Tibial nerve (tissue), 4 donors: ENCODE results near the gene CARD6.

ENCODE experiments used
- EP300 ChIP-seq, 2 donors: sonication (generic); formaldehyde crosslinking; IDR thresholded peaks; one replicate each; pipeline ENCODE4 v1.6.1; 2017; ENCODE audit warnings: antibody characterized with exemption in 2 of 2, mild to moderate bottlenecking in 1 of 2
- POLR2A ChIP-seq, 2 donors: fragments of 450-650 bp; IDR thresholded peaks; one replicate each; pipeline ENCODE4 v1.6.1; 2017; ENCODE audit warnings: antibody characterized with exemption in 2 of 2, mild to moderate bottlenecking in 2 of 2, moderate library complexity in 2 of 2
- TF ChIP-seq, protein P1 (sequence below), 5 experiments: fragments of 200-600 bp in 3 of 5; fragments of 450-650 bp in 2 of 5; sonication (generic) in 3 of 5; IDR thresholded peaks; one replicate each; pipeline ENCODE4 v1.5.1; 2016 to 2019; ENCODE audit warnings: antibody characterized with exemption in 5 of 5, mild to moderate bottlenecking in 3 of 5, moderate library complexity in 2 of 5

DNA sequence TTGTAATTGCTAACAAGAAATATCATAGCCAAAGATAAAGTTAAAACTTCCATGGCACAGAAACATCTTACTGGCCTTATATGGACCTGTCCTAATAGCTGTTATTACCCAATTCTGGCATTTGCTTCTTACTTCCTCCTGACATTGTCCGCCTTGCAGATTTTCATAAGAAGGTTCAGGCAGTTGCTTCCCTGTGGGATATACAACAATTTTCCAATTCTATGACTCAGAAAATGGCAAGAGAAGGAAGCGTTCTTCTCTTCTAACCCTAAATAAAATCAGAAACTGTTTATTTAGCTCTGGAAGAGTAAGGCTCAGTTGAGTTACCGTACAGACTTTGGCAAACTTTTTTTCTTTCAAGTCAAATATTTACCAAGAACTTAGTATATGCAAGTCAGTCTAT is 44.7 kb upstream of the CARD6 start:
- TF ChIP-seq POLR2A (IDR thresholded peaks at IDR 0.05) (no peak), EP300 (IDR thresholded peaks at IDR 0.05) (peak in 1 of 2 donors; percentile 81)
- TF ChIP-seq, protein P1, sequence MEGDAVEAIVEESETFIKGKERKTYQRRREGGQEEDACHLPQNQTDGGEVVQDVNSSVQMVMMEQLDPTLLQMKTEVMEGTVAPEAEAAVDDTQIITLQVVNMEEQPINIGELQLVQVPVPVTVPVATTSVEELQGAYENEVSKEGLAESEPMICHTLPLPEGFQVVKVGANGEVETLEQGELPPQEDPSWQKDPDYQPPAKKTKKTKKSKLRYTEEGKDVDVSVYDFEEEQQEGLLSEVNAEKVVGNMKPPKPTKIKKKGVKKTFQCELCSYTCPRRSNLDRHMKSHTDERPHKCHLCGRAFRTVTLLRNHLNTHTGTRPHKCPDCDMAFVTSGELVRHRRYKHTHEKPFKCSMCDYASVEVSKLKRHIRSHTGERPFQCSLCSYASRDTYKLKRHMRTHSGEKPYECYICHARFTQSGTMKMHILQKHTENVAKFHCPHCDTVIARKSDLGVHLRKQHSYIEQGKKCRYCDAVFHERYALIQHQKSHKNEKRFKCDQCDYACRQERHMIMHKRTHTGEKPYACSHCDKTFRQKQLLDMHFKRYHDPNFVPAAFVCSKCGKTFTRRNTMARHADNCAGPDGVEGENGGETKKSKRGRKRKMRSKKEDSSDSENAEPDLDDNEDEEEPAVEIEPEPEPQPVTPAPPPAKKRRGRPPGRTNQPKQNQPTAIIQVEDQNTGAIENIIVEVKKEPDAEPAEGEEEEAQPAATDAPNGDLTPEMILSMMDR (IDR thresholded peaks at IDR 0.05), result no peak
